H9 (cell line): ENCODE data around the gene CAPN12. TPM values are rescaled to one million over a fixed set of nuclear protein-coding genes. Genes with fewer than 3 reads are reported as not detected.
A peak's percentile ranks its signal among the peaks of the same experiment; 100 is the strongest.

ENCODE experiments used
- DNase-seq: peaks from one replicate; pipeline ENCODE4 v3.0.0-alpha.2; 2017
- H2AFZ ChIP-seq: one replicate; pipeline ENCODE4 v1.6.1; 2013; ENCODE audit warnings: mild to moderate bottlenecking, low read length, control low read depth, moderate library complexity
- H2AK5ac ChIP-seq: 2 replicates; pipeline ENCODE4 v1.6.1; 2013; ENCODE audit warnings: low read length, control low read depth, mixed read lengths; ENCODE audit not compliant: insufficient read length
- H2BK120ac ChIP-seq: one replicate; pipeline ENCODE4 v1.6.1; 2013; ENCODE audit warnings: low read depth, mild to moderate bottlenecking, low read length, control low read depth, inconsistent platforms; ENCODE audit not compliant: poor library complexity, severe bottlenecking
- H2BK12ac ChIP-seq: 2 replicates; pipeline ENCODE4 v1.6.1; 2013; ENCODE audit warnings: low read length, control low read depth, mixed read lengths, low read depth; ENCODE audit not compliant: insufficient read length
- H2BK15ac ChIP-seq: 2 replicates; pipeline ENCODE4 v1.6.1; 2013; ENCODE audit warnings: low read depth, low read length, control low read depth
- H2BK20ac ChIP-seq: one replicate; pipeline ENCODE4 v1.6.1; 2013; ENCODE audit warnings: low read depth, mild to moderate bottlenecking, low read length, control low read depth, inconsistent platforms; ENCODE audit not compliant: poor library complexity, severe bottlenecking
- H2BK5ac ChIP-seq: 2 replicates; pipeline ENCODE4 v1.6.1; 2013; ENCODE audit warnings: low read length, control low read depth, mixed read lengths; ENCODE audit not compliant: insufficient read length
- H3K14ac ChIP-seq: 2 replicates; pipeline ENCODE4 v1.6.1; 2013; ENCODE audit warnings: low read length, control low read depth; ENCODE audit not compliant: insufficient read depth
- H3K18ac ChIP-seq: 2 replicates; pipeline ENCODE4 v1.6.1; 2013; ENCODE audit warnings: low read depth, mild to moderate bottlenecking, mixed read lengths, low read length, control low read depth; ENCODE audit not compliant: insufficient read length
- H3K23ac ChIP-seq: 2 replicates; pipeline ENCODE4 v1.6.1; 2013; ENCODE audit warnings: low read length, control low read depth, mixed read lengths, low read depth; ENCODE audit not compliant: insufficient read length
- H3K23me2 ChIP-seq: 2 replicates; pipeline ENCODE4 v1.6.1; 2013; ENCODE audit warnings: low read depth, mild to moderate bottlenecking, mixed read lengths, low read length, control low read depth; ENCODE audit not compliant: insufficient read length, poor library complexity, severe bottlenecking
- H3K27ac ChIP-seq: 2 replicates; pipeline ENCODE4 v1.5.1; 2013; ENCODE audit warnings: low read length, control low read depth, mixed read lengths, low read depth; ENCODE audit not compliant: insufficient read length
- H3K27me3 ChIP-seq: 2 replicates; pipeline ENCODE4 v1.6.1; 2013; ENCODE audit warnings: low read length, control low read depth, inconsistent platforms; ENCODE audit not compliant: insufficient read depth
- H3K4ac ChIP-seq: 2 replicates; pipeline ENCODE4 v1.6.1; 2013; ENCODE audit warnings: low read depth, mild to moderate bottlenecking, control low read depth, inconsistent platforms, low read length, moderate library complexity
- H3K4me1 ChIP-seq: 2 replicates; pipeline ENCODE4 v1.6.1; 2013; ENCODE audit warnings: low read length, control low read depth, inconsistent platforms; ENCODE audit not compliant: insufficient read depth
- H3K4me2 ChIP-seq: 2 replicates; pipeline ENCODE4 v1.6.1; 2013; ENCODE audit warnings: low read length, control low read depth, mixed read lengths; ENCODE audit not compliant: insufficient read length, insufficient read depth
- H3K56ac ChIP-seq: 2 replicates; pipeline ENCODE4 v1.6.1; 2013; ENCODE audit warnings: low read depth, mild to moderate bottlenecking, mixed read lengths, low read length, control low read depth; ENCODE audit not compliant: insufficient read length
- H3K79me1 ChIP-seq: 2 replicates; pipeline ENCODE4 v1.6.1; 2013; ENCODE audit warnings: low read depth, mild to moderate bottlenecking, moderate library complexity, low read length, control low read depth, inconsistent platforms; ENCODE audit not compliant: insufficient read depth, poor library complexity, severe bottlenecking
- H3K79me2 ChIP-seq: 2 replicates; pipeline ENCODE4 v1.6.1; 2013; ENCODE audit warnings: low read length, control low read depth, inconsistent platforms; ENCODE audit not compliant: insufficient read depth
- H3K9ac ChIP-seq: 2 replicates; pipeline ENCODE4 v1.6.1; 2013; ENCODE audit warnings: low read length, control low read depth, mixed read lengths; ENCODE audit not compliant: insufficient read length; ENCODE audit errors: extremely low read depth
- H3K9me3 ChIP-seq: one replicate; pipeline ENCODE4 v1.6.1; 2013; ENCODE audit warnings: low read depth, low read length, inconsistent platforms; ENCODE audit not compliant: control insufficient read depth
- H3T11ph ChIP-seq: one replicate; pipeline ENCODE4 v1.6.1; 2013; ENCODE audit warnings: mild to moderate bottlenecking, low read length, control low read depth, inconsistent platforms
- H4K20me1 ChIP-seq: one replicate; pipeline ENCODE4 v1.6.1; 2013; ENCODE audit not compliant: control insufficient read depth, insufficient read length, insufficient read depth
- H4K5ac ChIP-seq: 2 replicates; pipeline ENCODE4 v1.6.1; 2013; ENCODE audit warnings: low read depth, mild to moderate bottlenecking, mixed read lengths, low read length, control low read depth; ENCODE audit not compliant: insufficient read length
- H4K8ac ChIP-seq: replicated peaks from 2 replicates; pipeline ENCODE4 v1.6.1; 2013; ENCODE audit warnings: low read length, control low read depth, mixed read lengths, low read depth; ENCODE audit not compliant: insufficient read length
- H4K91ac ChIP-seq: 2 replicates; pipeline ENCODE4 v1.6.1; 2013; ENCODE audit warnings: low read depth, mild to moderate bottlenecking, moderate library complexity, mixed read lengths, low read length, control low read depth; ENCODE audit not compliant: insufficient read length
- H3K27ac Mint-ChIP-seq, 3 experiments: 2 replicates in 2 of 3; 3 replicates in 1 of 3; pipeline ENCODE4 v1.8.0; 2020 to 2021; ENCODE audit warnings: mixed read lengths in 3 of 3, mild to moderate bottlenecking in 1 of 3, moderate library complexity in 1 of 3
- H3K27me3 Mint-ChIP-seq: 2 replicates; pipeline ENCODE4 v1.8.0; 2021; ENCODE audit warnings: low read depth, mild to moderate bottlenecking, moderate library complexity, mixed read lengths
- H3K36me3 Mint-ChIP-seq, 3 experiments: 2 replicates in 2 of 3; 3 replicates in 1 of 3; pipeline ENCODE4 v1.8.0; 2020 to 2021; ENCODE audit warnings: low read depth in 3 of 3, mixed read lengths in 3 of 3; ENCODE audit not compliant: insufficient read depth in 1 of 3
- H3K4me1 Mint-ChIP-seq, 2 experiments: 2 replicates each; pipeline ENCODE4 v1.8.0; 2020; ENCODE audit warnings: mixed read lengths in 2 of 2
- H3K4me3 Mint-ChIP-seq, 2 experiments: 2 replicates in 1 of 2; 3 replicates in 1 of 2; pipeline ENCODE4 v1.8.0; 2020 to 2021; ENCODE audit warnings: mild to moderate bottlenecking in 2 of 2, mixed read lengths in 2 of 2, moderate library complexity in 1 of 2
- H3K9me3 Mint-ChIP-seq, 2 experiments: 2 replicates in 1 of 2; 3 replicates in 1 of 2; pipeline ENCODE4 v1.8.0; 2020; ENCODE audit warnings: mild to moderate bottlenecking in 2 of 2, mixed read lengths in 2 of 2, moderate library complexity in 1 of 2
- WGBS: extraction: QIAGEN DNeasy Blood & Tissue Kit; methylation state at CpG from one replicate; pipeline ENCODE4 v1.1.7; 2013; ENCODE audit warnings: missing lambda C conversion rate, low lambda C conversion rate, mixed read lengths; ENCODE audit not compliant: insufficient read length; ENCODE audit errors: extremely low coverage; 5-methylcytosine and 5-hydroxymethylcytosine counted together
- total RNA-seq: library from RNA; stranded (reverse); gene quantifications from 2 replicates; pipeline ENCODE4 v1.2.1, GENCODE V29; 2021
- TF ChIP-seq, protein P1 (sequence below): fragments of 200-600 bp; sonication (generic); conservative IDR thresholded peaks from 3 replicates; pipeline ENCODE4 v1.8.0; 2021; ENCODE audit warnings: antibody characterized with exemption, mild to moderate bottlenecking

CAPN12 gene
- total RNA-seq, 1 experiment from 2014 or later: 10.5 TPM

GRCh38 chr19:38695832-38696728 lies 48.2 kb downstream of the CAPN12 start:
- Mint-ChIP-seq H3K27ac (peak overlapping the region; percentile 58 to 89 (median 76); a peak in 5 of 7 replicates), H3K4me3 (peak overlapping the region in 1 of 2 experiments; percentile 46; a peak in 2 of 5 replicates), H3K9me3 (no peaks in the 10 kb centered on the region), H3K36me3 (peaks cover 10 to 36% (median 35%) of the 10 kb centered on the region in 3 experiments; a peak in 6 of 7 replicates), H3K27me3 (no peaks in the 10 kb centered on the region; the same call in none of the 2 replicates), H3K4me1 (peaks cover 50 to 59% of the 10 kb centered on the region in 2 experiments)
- no peak overlapping the region for H3K27ac ChIP-seq
- peaks cover 21% of the 10 kb centered on the region; the same call in 1 of the 2 replicates for H3K79me2 ChIP-seq
- no peak overlapping the region for H4K91ac ChIP-seq
- no peaks in the 10 kb centered on the region for H3K23me2 ChIP-seq
- H2BK120ac ChIP-seq: no peak overlapping the region
- H3K14ac ChIP-seq: no peak overlapping the region
- no peak overlapping the region for H3T11ph ChIP-seq
- WGBS: no CpG with 5 or more reads among the region's 22 CpGs
- no peak overlapping the region for H3K4ac ChIP-seq
- H3K4me1 ChIP-seq: peaks cover 14% of the 10 kb centered on the region; the same call in 1 of the 2 replicates
- DNase-seq: no peak
- no peak overlapping the region for H2BK20ac ChIP-seq
- no peak overlapping the region for H2BK15ac ChIP-seq
- no peak overlapping the region for H3K18ac ChIP-seq
- H3K79me1 ChIP-seq: peaks cover 2% of the 10 kb centered on the region
- no peak overlapping the region for H3K56ac ChIP-seq
- no peak overlapping the region for H3K4me2 ChIP-seq
- no peaks in the 10 kb centered on the region for H3K27me3 ChIP-seq
- no peak overlapping the region for H2BK12ac ChIP-seq
- H3K9ac ChIP-seq: no peak overlapping the region
- TF ChIP-seq, protein P1, sequence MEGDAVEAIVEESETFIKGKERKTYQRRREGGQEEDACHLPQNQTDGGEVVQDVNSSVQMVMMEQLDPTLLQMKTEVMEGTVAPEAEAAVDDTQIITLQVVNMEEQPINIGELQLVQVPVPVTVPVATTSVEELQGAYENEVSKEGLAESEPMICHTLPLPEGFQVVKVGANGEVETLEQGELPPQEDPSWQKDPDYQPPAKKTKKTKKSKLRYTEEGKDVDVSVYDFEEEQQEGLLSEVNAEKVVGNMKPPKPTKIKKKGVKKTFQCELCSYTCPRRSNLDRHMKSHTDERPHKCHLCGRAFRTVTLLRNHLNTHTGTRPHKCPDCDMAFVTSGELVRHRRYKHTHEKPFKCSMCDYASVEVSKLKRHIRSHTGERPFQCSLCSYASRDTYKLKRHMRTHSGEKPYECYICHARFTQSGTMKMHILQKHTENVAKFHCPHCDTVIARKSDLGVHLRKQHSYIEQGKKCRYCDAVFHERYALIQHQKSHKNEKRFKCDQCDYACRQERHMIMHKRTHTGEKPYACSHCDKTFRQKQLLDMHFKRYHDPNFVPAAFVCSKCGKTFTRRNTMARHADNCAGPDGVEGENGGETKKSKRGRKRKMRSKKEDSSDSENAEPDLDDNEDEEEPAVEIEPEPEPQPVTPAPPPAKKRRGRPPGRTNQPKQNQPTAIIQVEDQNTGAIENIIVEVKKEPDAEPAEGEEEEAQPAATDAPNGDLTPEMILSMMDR: no peak
- H3K23ac ChIP-seq: no peak overlapping the region
- no peaks in the 10 kb centered on the region for H3K9me3 ChIP-seq
- no peaks in the 10 kb centered on the region for H4K20me1 ChIP-seq
- no peak overlapping the region for H2AK5ac ChIP-seq
- H4K5ac ChIP-seq: no peak overlapping the region
- no peak overlapping the region for H2AFZ ChIP-seq
- no peak overlapping the region for H4K8ac ChIP-seq
- no peak overlapping the region for H2BK5ac ChIP-seq
